HepG2 (cell line): ENCODE data around the gene ANKRD11. TPM values are rescaled to one million over a fixed set of nuclear protein-coding genes. Genes with fewer than 3 reads are reported as not detected.

Source experiments
- AGO2 ChIP-seq: fragments of 200-400 bp; formaldehyde crosslinking; optimal IDR thresholded peaks from 2 replicates; pipeline ENCODE3; 2017; ENCODE audit warnings: mild to moderate bottlenecking, low read depth, low read length, moderate library complexity
- ARNT ChIP-seq: fragments of 450-650 bp; IDR thresholded peaks from 2 replicates; pipeline ENCODE4 v1.6.1; 2017
- HDAC2 ChIP-seq: sonication (generic); formaldehyde crosslinking; IDR thresholded peaks from 2 replicates; pipeline ENCODE4 v1.4.0; 2020; ENCODE audit warnings: missing genetic modification reagents
- HIVEP1 ChIP-seq: sonication (generic); formaldehyde crosslinking; IDR thresholded peaks from 2 replicates; pipeline ENCODE4 v1.4.0; 2020; ENCODE audit warnings: mild to moderate bottlenecking, missing genetic modification reagents
- HOXA7 ChIP-seq: sonication (generic); formaldehyde crosslinking; IDR thresholded peaks from 2 replicates; pipeline ENCODE4 v1.8.1; 2022; ENCODE audit warnings: mild to moderate bottlenecking, missing genetic modification reagents, moderate library complexity
- MNT ChIP-seq: fragments of 450-650 bp; IDR thresholded peaks from 2 replicates; pipeline ENCODE4 v1.6.1; 2016
- MXD1 ChIP-seq: sonication (generic); formaldehyde crosslinking; IDR thresholded peaks from 2 replicates; pipeline ENCODE4 v1.4.0; 2020; ENCODE audit warnings: mild to moderate bottlenecking, missing genetic modification reagents
- NR1H2 ChIP-seq: sonication (generic); formaldehyde crosslinking; IDR thresholded peaks from 2 replicates; pipeline ENCODE4 v1.8.1; 2022; ENCODE audit warnings: low read depth, missing genetic modification reagents, borderline replicate concordance
- NR2F2 ChIP-seq: IDR thresholded peaks from 2 replicates; pipeline ENCODE4 v1.6.1; 2012; ENCODE audit warnings: low read depth, inconsistent platforms, borderline replicate concordance
- TOE1 ChIP-seq: sonication (generic); formaldehyde crosslinking; IDR thresholded peaks from 2 replicates; pipeline ENCODE4 v1.4.0; 2020; ENCODE audit warnings: mild to moderate bottlenecking, missing genetic modification reagents
- ZFAT ChIP-seq: sonication (generic); formaldehyde crosslinking; conservative IDR thresholded peaks from 2 replicates; pipeline ENCODE4 v1.8.1; 2023; ENCODE audit warnings: missing genetic modification reagents, inconsistent platforms
- ZNF253 ChIP-seq: sonication (generic); formaldehyde crosslinking; IDR thresholded peaks from 2 replicates; pipeline ENCODE4 v1.8.0; 2022; ENCODE audit warnings: mild to moderate bottlenecking, missing genetic modification reagents, borderline replicate concordance
- ZNF503 ChIP-seq: sonication (generic); formaldehyde crosslinking; IDR thresholded peaks from 2 replicates; pipeline ENCODE4 v1.4.0; 2020; ENCODE audit warnings: missing genetic modification reagents
- polyA plus RNA-seq, 8 experiments: library from polyadenylated mRNA; depleted of rRNA in 3 of 8; stranded (reverse) in 7 of 8; unstranded in 1 of 8; fragments of >200 nt; fragmentation: Illumina TruSeq in 4 of 8; extraction: Trizol in 4 of 8; gene quantifications; 2 replicates each; pipeline versions ENCODE4 v1.2.1 to v1.2.3, GENCODE V29; 2011 to 2016; ENCODE audit warnings: low read depth in 4 of 8, missing spikeins in 1 of 8, mixed read lengths in 1 of 8; ENCODE audit not compliant: insufficient read depth in 1 of 8
- total RNA-seq, 5 experiments: library from RNA; depleted of rRNA; stranded (reverse); fragments of >200 nt; fragmentation: Illumina TruSeq; extraction: Trizol; gene quantifications; 2 replicates each; pipeline ENCODE4 v1.2.3, GENCODE V29; 2016; ENCODE audit warnings: low read depth in 1 of 5
- TF ChIP-seq, protein P1 (sequence below): sonication (generic); formaldehyde crosslinking; IDR thresholded peaks from 2 replicates; pipeline ENCODE4; 2020; ENCODE audit warnings: missing genetic modification reagents, mild to moderate bottlenecking, borderline replicate concordance
- TF ChIP-seq, protein P2 (sequence below): IDR thresholded peaks from 2 replicates; pipeline ENCODE4 v1.6.1; 2016; ENCODE audit warnings: low read depth, borderline replicate concordance
- TF ChIP-seq, protein P3 (sequence below): IDR thresholded peaks from 2 replicates; pipeline ENCODE4 v1.6.1; 2016
- TF ChIP-seq, protein P4 (sequence below): sonication (generic); formaldehyde crosslinking; IDR thresholded peaks from 2 replicates; pipeline ENCODE4 v1.8.0; 2022; ENCODE audit warnings: mild to moderate bottlenecking, missing genetic modification reagents

ANKRD11 gene
- total and polyA plus RNA-seq, 2 of the 13 experiments (the other 11 are each of a cell fraction or from before 2014, with no cell fraction given), result 21.4 to 38.4 TPM

DNA sequence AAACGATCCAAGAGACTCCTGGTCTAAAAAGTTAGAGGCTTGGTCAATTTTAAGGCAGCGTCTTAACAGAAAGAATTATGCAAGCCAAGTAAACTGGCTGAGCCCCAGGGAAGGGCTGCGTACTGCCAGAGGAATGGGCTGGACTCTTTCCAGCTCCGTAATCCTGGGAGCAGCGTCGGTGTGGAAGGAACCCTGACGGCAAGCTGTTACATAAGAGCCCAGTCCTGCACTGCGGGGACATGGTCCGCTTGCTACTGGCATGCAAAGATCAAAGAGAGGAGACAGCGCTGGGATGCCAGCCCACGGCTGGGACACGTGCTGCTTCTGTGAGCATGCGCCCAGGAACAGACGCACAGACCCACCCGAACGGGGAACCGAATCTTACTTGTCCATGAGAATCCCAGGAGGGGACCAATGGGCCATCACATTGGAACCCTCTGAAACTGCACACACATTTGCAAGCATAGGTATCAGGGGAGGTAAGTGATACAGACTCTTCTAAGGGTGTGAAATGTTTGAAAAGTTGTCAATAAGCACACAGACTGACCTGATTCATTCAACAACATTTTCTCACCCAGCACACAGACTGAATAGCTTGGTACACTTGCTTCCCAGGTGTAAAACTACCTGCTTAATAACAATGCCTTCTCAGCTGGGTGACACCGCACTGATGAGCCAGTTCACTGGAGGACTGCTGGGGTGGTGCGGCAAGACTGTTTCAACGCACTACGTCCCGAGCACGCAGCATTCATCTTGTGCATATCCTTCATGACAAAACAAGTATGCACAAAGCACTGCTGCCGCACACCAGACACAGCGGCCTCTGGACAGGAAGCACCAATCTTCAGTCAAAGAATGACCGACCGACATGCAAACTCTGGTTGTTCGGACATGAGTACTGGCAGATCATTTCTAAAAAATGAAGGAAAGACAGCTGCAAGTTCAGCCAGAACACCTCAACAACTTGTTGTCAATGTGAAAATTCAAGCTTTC lies 94.9 kb downstream of the ANKRD11 start (continued):
- TF ChIP-seq MXD1 (CRISPR knock-in tag) (peak; percentile 93), ZFAT (CRISPR knock-in tag) (no peak), MNT (peak; percentile 94), AGO2 (peak; percentile 25), HDAC2 (CRISPR knock-in tag) (peak; percentile 99), HOXA7 (CRISPR knock-in tag) (no peak; the same call in 1 of the 2 replicates), NR2F2 (peak; percentile 54; the same call in 1 of the 2 replicates), ARNT (no peak), TOE1 (CRISPR knock-in tag) (peak; percentile 77; the same call in 1 of the 2 replicates), ZNF503 (CRISPR knock-in tag) (peak; percentile 96), ZNF253 (CRISPR knock-in tag) (no peak), NR1H2 (CRISPR knock-in tag) (peak; percentile 57; the same call in 1 of the 2 replicates), HIVEP1 (CRISPR knock-in tag) (peak; percentile 98)
- TF ChIP-seq, protein P1, sequence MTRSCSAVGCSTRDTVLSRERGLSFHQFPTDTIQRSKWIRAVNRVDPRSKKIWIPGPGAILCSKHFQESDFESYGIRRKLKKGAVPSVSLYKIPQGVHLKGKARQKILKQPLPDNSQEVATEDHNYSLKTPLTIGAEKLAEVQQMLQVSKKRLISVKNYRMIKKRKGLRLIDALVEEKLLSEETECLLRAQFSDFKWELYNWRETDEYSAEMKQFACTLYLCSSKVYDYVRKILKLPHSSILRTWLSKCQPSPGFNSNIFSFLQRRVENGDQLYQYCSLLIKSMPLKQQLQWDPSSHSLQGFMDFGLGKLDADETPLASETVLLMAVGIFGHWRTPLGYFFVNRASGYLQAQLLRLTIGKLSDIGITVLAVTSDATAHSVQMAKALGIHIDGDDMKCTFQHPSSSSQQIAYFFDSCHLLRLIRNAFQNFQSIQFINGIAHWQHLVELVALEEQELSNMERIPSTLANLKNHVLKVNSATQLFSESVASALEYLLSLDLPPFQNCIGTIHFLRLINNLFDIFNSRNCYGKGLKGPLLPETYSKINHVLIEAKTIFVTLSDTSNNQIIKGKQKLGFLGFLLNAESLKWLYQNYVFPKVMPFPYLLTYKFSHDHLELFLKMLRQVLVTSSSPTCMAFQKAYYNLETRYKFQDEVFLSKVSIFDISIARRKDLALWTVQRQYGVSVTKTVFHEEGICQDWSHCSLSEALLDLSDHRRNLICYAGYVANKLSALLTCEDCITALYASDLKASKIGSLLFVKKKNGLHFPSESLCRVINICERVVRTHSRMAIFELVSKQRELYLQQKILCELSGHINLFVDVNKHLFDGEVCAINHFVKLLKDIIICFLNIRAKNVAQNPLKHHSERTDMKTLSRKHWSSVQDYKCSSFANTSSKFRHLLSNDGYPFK (CRISPR knock-in tag), result peak; percentile 74; the same call in 1 of the 2 replicates
- TF ChIP-seq, protein P2, sequence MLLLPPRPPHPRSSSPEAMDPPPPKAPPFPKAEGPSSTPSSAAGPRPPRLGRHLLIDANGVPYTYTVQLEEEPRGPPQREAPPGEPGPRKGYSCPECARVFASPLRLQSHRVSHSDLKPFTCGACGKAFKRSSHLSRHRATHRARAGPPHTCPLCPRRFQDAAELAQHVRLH (CRISPR knock-in tag), result peak; percentile 98; the same call in 1 of the 2 replicates
- TF ChIP-seq, protein P3, sequence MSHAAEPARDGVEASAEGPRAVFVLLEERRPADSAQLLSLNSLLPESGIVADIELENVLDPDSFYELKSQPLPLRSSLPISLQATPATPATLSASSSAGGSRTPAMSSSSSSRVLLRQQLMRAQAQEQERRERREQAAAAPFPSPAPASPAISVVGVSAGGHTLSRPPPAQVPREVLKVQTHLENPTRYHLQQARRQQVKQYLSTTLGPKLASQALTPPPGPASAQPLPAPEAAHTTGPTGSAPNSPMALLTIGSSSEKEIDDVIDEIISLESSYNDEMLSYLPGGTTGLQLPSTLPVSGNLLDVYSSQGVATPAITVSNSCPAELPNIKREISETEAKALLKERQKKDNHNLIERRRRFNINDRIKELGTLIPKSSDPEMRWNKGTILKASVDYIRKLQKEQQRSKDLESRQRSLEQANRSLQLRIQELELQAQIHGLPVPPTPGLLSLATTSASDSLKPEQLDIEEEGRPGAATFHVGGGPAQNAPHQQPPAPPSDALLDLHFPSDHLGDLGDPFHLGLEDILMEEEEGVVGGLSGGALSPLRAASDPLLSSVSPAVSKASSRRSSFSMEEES, result peak; percentile 94
- TF ChIP-seq, protein P4, sequence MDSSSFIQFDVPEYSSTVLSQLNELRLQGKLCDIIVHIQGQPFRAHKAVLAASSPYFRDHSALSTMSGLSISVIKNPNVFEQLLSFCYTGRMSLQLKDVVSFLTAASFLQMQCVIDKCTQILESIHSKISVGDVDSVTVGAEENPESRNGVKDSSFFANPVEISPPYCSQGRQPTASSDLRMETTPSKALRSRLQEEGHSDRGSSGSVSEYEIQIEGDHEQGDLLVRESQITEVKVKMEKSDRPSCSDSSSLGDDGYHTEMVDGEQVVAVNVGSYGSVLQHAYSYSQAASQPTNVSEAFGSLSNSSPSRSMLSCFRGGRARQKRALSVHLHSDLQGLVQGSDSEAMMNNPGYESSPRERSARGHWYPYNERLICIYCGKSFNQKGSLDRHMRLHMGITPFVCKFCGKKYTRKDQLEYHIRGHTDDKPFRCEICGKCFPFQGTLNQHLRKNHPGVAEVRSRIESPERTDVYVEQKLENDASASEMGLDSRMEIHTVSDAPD (CRISPR knock-in tag), result peak; percentile 89
